Measurements from ENCODE around the gene HOXA2. TPM values are rescaled to one million over a fixed set of nuclear protein-coding genes. Genes with fewer than 3 reads are reported as not detected.

Gene HOXA2
- total RNA-seq, 1 donor from 2014 or later = 2.0 TPM

DNA sequence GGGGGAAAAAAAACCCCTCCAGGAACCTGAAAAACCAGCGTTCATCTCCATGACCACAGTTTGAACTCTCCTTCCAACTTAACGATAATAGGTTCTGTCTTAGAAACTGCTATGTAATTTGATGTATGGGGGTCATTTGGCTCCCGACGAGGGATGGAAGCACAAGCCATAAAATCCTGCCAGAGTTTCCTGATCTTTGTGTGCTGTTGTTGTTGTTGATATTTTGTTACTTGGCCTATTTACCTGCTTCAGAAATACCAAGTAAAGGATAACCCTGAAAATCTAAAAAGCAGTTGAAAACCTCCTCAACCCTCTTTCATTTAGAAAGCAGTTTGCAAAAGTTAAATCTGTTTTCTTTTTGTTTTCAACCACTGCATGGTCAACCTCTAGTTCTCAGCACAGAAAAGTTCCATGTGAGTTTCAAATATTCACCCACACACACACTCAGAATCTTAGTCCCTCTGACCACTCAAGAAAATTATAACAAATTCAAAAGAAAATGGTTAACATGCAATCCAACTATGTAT is 9.3 kb upstream of the HOXA2 start:
- no peak for DNase-seq (ENCODE audit: extremely low spot score in 2 of 2)
- Histone ChIP-seq H3K4me1 (peaks cover 13% of the 10 kb centered on the region), H3K4me3 (no peak overlapping the region), H3K27me3 (no peaks in the 10 kb centered on the region), H3K36me3 (no peaks in the 10 kb centered on the region), H3K27ac (peak overlapping the region; percentile 1), H3K9me3 (no peaks in the 10 kb centered on the region)
- TF ChIP-seq POLR2AphosphoS5 (IDR thresholded peaks at IDR 0.05; ENCODE audit: insufficient read depth in 1 of 2, low read depth in 1 of 2) (no peak), POLR2A (IDR thresholded peaks at IDR 0.05) (no peak)
- TF ChIP-seq, protein P1, sequence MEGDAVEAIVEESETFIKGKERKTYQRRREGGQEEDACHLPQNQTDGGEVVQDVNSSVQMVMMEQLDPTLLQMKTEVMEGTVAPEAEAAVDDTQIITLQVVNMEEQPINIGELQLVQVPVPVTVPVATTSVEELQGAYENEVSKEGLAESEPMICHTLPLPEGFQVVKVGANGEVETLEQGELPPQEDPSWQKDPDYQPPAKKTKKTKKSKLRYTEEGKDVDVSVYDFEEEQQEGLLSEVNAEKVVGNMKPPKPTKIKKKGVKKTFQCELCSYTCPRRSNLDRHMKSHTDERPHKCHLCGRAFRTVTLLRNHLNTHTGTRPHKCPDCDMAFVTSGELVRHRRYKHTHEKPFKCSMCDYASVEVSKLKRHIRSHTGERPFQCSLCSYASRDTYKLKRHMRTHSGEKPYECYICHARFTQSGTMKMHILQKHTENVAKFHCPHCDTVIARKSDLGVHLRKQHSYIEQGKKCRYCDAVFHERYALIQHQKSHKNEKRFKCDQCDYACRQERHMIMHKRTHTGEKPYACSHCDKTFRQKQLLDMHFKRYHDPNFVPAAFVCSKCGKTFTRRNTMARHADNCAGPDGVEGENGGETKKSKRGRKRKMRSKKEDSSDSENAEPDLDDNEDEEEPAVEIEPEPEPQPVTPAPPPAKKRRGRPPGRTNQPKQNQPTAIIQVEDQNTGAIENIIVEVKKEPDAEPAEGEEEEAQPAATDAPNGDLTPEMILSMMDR (IDR thresholded peaks at IDR 0.05) = no peak
- intact Hi-C loops (cut with DNase I) = no loop called here

DNA sequence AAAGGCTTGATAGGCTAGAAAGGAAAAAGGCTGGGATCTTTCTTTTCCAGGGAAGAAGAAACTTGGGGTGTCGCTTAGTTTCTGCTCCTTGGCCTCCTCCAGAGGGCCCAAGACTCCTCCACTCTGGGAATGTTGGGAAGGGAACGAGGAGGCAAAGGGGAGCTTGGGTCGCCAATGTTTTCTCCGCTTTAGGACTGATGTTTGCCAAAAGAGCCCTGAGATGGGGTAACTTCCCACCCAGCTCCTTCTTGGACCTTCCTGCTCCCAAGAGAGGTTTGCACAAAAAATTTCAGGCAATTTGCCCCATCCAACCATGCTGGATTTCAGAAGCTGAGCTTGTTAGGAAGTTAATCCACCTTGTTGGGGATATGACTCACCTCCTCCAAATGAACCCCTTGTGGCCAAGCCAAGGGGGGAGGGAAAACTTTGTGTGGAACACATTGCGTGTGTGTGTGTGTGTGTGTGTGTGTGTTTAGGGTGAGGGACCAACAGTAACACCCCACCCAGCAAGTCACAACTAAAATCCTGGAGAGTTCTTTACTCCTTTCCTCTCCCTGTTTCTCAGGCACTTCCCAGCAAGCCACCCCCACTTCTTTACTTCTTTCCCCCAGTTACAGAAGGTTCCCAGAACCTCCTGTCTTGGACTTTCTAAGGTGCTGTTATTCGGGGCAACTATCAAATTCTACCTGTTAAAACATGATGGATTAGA is 8.7 kb upstream of the HOXA2 start:
- intact Hi-C loops (cut with DNase I) = no loop called here
- Histone ChIP-seq H3K4me3 (peak overlapping the region; percentile 4 to 18), H3K27me3 (no peaks in the 10 kb centered on the region), H3K36me3 (no peaks in the 10 kb centered on the region), H3K9me3 (no peaks in the 10 kb centered on the region), H3K4me1 (peaks cover 13% of the 10 kb centered on the region), H3K27ac (peak overlapping the region; percentile 1)
- no peak for DNase-seq (ENCODE audit: extremely low spot score in 2 of 2)
- TF ChIP-seq POLR2A (IDR thresholded peaks at IDR 0.05) = no peak
- peak in 1 of 2 donors; percentile 8 for TF ChIP-seq POLR2AphosphoS5 (IDR thresholded peaks at IDR 0.05; ENCODE audit: insufficient read depth in 1 of 2, low read depth in 1 of 2)
- TF ChIP-seq, protein P1 (IDR thresholded peaks at IDR 0.05) = no peak

DNA sequence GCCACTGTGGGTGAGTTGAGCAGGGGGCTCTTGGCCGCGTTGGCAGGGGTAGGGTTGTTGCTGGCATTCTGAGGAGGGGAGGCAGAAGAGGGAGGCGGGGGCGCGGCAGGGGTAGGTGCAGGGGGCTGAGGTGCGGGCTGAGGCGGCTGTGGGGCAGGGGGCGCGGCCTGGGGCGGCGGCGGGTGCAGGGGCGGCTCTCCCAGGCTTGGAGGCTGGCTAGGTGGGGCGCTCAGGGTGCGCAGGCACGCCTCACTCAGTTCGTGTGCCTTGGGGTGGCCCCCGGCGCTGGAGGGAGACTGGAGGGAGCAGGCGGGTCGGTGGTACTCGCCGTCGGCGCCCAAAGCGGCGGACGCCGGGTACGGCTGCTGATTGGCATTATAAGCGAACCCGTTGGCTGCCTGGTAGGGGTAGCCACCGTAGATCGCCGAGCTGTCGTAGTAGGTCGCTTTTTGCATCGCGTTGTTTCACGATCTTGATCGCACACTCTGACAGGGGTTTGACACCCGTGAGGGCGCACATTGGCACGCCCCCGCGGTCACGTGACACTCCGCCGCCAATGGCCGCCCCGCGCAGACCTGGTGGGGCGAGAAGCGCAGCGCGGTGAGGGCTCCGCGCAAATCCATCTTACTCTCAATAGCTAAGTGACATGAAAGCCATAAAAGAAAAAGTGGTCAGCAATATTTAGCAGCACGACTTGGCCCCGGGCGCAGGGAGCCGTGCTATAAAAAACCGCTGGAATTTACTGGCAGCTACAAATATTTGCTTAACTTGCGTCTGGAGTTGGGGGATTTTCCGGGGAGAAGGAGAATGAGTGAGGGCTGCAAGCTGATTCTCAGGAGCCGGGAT is 7.9 kb upstream of the HOXA2 start:
- TF ChIP-seq POLR2AphosphoS5 (IDR thresholded peaks at IDR 0.05; ENCODE audit: insufficient read depth in 1 of 2, low read depth in 1 of 2) (no peak), POLR2A (IDR thresholded peaks at IDR 0.05) (no peak)
- TF ChIP-seq, protein P1 (IDR thresholded peaks at IDR 0.05) = no peak
- no peak overlapping the region for H3K27ac ChIP-seq
- H3K27me3 ChIP-seq = no peaks in the 10 kb centered on the region
- no peaks in the 10 kb centered on the region for H3K9me3 ChIP-seq
- no peak for DNase-seq (ENCODE audit: extremely low spot score in 2 of 2)
- H3K4me1 ChIP-seq = peaks cover 9% of the 10 kb centered on the region
- intact Hi-C loops (cut with DNase I) = no loop called here
- no peaks in the 10 kb centered on the region for H3K36me3 ChIP-seq
- peak overlapping the region; percentile 4 to 18 for H3K4me3 ChIP-seq

DNA sequence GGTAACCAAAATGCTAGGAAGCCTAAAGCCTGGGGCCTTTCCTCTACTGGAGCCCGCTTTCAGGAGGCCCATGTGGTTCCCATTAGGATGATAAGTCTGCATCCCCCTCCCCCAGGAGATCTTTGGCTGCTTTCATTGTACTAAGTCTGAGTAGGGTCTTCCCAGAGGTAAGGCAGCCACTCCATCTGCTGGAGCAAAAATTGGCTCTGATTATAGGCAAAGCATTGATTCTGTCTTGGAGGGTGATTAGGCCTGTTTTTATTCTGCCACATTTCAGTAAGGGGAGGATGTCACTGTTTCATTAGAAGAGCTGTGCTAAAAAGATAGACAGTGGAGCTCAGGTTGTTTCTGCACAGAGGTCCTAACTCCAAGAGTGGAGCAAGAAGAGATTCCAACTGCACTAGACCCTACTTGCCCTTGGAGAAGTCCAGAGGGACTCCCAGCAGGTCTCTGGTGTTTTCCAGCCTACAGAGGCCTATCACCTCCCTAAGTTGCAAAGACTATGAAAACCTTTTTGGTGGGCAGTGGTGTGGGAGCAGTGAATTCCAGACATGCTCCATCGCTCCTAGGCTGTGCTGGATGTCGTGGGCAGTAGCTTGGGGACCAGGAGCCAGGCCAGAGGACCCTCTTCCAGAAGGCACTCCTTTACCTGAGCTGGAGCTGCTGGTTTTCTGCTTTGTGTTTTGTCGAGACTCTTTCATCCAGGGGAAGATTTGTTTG is 7.1 kb upstream of the HOXA2 start:
- Histone ChIP-seq H3K4me1 (peaks cover 7% of the 10 kb centered on the region), H3K36me3 (no peaks in the 10 kb centered on the region), H3K27me3 (no peaks in the 10 kb centered on the region), H3K27ac (no peak overlapping the region), H3K4me3 (no peak overlapping the region), H3K9me3 (no peaks in the 10 kb centered on the region)
- TF ChIP-seq POLR2AphosphoS5 (IDR thresholded peaks at IDR 0.05; ENCODE audit: insufficient read depth in 1 of 2, low read depth in 1 of 2) (no peak), POLR2A (IDR thresholded peaks at IDR 0.05) (no peak)
- TF ChIP-seq, protein P1 (IDR thresholded peaks at IDR 0.05) = no peak
- no peak for DNase-seq (ENCODE audit: extremely low spot score in 2 of 2)
- intact Hi-C loops (cut with DNase I) = no loop called here
